CD4-positive, alpha-beta memory T cell (primary cell): Measurements from ENCODE around the gene MYO1D. TPM values are rescaled to one million over a fixed set of nuclear protein-coding genes. Genes with fewer than 3 reads are reported as not detected.
"Not testable (repeated sequence)": the region's sequence is repeated elsewhere in the genome, so short reads cannot be mapped to it uniquely, and the experiment has no call there.

Experiments
- CTCF ChIA-PET: fragments of 350-600 bp; sonication (Branson Sonifier 250); formaldehyde crosslinking; loops from one replicate; lab custom pipeline; 2021; ENCODE audit warnings: inconsistent platforms; ENCODE audit not compliant: partially characterized antibody; lab: Charles Lee
- POLR2A ChIA-PET: fragments of 350-600 bp; sonication (Branson Sonifier 250); formaldehyde crosslinking; loops from one replicate; lab custom pipeline; 2021; ENCODE audit not compliant: partially characterized antibody; lab: Charles Lee
- DNase-seq, 5 donors: peaks; one replicate each; pipeline versions ENCODE4 v3.0.0 to v3.0.0-alpha.2; 2020 to 2022; ENCODE audit warnings: mixed read lengths in 1 of 5
- H3K27ac ChIP-seq: one replicate; pipeline ENCODE4 v1.7.0; 2013; ENCODE audit warnings: low read depth, low read length
- H3K27me3 ChIP-seq: 2 replicates; pipeline ENCODE4 v1.7.0; 2013; ENCODE audit warnings: mild to moderate bottlenecking, low read length, moderate library complexity; ENCODE audit not compliant: insufficient read depth
- H3K36me3 ChIP-seq: 2 replicates; pipeline ENCODE4 v1.7.0; 2013; ENCODE audit warnings: mild to moderate bottlenecking, low read length, moderate library complexity; ENCODE audit not compliant: insufficient read depth
- H3K4me1 ChIP-seq: 2 replicates; pipeline ENCODE4 v1.7.0; 2013; ENCODE audit warnings: mild to moderate bottlenecking, low read length, moderate library complexity; ENCODE audit not compliant: insufficient read depth
- H3K4me3 ChIP-seq, 2 donors: one replicate each; pipeline ENCODE4 v1.7.0; 2013; ENCODE audit warnings: low read length in 2 of 2, mild to moderate bottlenecking in 1 of 2
- H3K9me3 ChIP-seq, 2 donors: one replicate each; pipeline ENCODE4 v1.7.0; 2013; ENCODE audit warnings: low read length in 2 of 2, control low read depth in 1 of 2; ENCODE audit not compliant: control insufficient read depth in 1 of 2
- H3K27ac Mint-ChIP-seq, 7 donors: one replicate each; pipeline ENCODE4 v1.8.0; 2020 to 2021; ENCODE audit warnings: mixed read lengths in 7 of 7, mild to moderate bottlenecking in 6 of 7, inconsistent platforms in 3 of 7, moderate library complexity in 3 of 7
- H3K27me3 Mint-ChIP-seq, 2 donors: one replicate each; pipeline ENCODE4 v1.8.0; 2020 to 2021; ENCODE audit warnings: mixed read lengths in 2 of 2
- H3K36me3 Mint-ChIP-seq, 2 donors: one replicate each; pipeline ENCODE4 v1.8.0; 2020 to 2021; ENCODE audit warnings: mixed read lengths in 2 of 2, inconsistent platforms in 1 of 2, mild to moderate bottlenecking in 1 of 2
- H3K4me1 Mint-ChIP-seq, 4 donors: one replicate each; pipeline ENCODE4 v1.8.0; 2020 to 2021; ENCODE audit warnings: mixed read lengths in 4 of 4, mild to moderate bottlenecking in 1 of 4
- H3K4me3 Mint-ChIP-seq, 8 donors: one replicate each; pipeline ENCODE4 v1.8.0; 2020 to 2021; ENCODE audit warnings: mixed read lengths in 8 of 8, mild to moderate bottlenecking in 7 of 8, moderate library complexity in 6 of 8, inconsistent platforms in 3 of 8
- H3K9me3 Mint-ChIP-seq, 8 donors: one replicate each; pipeline ENCODE4 v1.8.0; 2020 to 2021; ENCODE audit warnings: mixed read lengths in 8 of 8, mild to moderate bottlenecking in 5 of 8, inconsistent platforms in 3 of 8, moderate library complexity in 1 of 8
- intact Hi-C: fragments of 100-400 bp; cut with micrococcal nuclease; formaldehyde crosslinking; loops from one replicate; pipeline ENCODE4 v1.15.1; 2023
- polyA plus RNA-seq, 2 donors: library from polyadenylated mRNA; unstranded; fragments of 300-500 nt; fragmentation: Illumina TruSeq; gene quantifications; one replicate each; pipeline ENCODE4 v1.2.3, GENCODE V29; 2021
- total RNA-seq, 2 experiments: library from RNA; stranded (reverse); gene quantifications; one replicate each; pipeline ENCODE4 v1.2.3, GENCODE V29; 2021

The MYO1D gene
- total and polyA plus RNA-seq, 4 experiments from 2014 or later, result 2.0 to 12.7 (median 10.5) TPM

- peaks cover 49% of the 10 kb centered on the region for H3K4me1 ChIP-seq
- not testable (repeated sequence) for H3K9me3 ChIP-seq, H3K27me3 ChIP-seq, H3K36me3 ChIP-seq, DNase-seq, H3K9me3 Mint-ChIP-seq, H3K36me3 Mint-ChIP-seq, H3K27ac ChIP-seq, H3K27me3 Mint-ChIP-seq
- Mint-ChIP-seq H3K4me1 (peaks cover 40 to 62% (median 51%) of the 10 kb centered on the region in 4 donors), H3K4me3 (peak overlapping the region in 3 of 8 donors; percentile 73 to 79 (median 78)), H3K27ac (peak overlapping the region in 1 of 7 donors; percentile 82)
- ChIA-PET CTCF (interaction anchor here (1.0 to 5.9 kb wide), 11 partner anchors 9 to 135 kb away, joined by 3 to 52 read pairs (median 5); partner anchors contain the start of genes CDK5R1 and PSMD11), POLR2A (interaction anchor here (0.7 to 4.6 kb wide), 9 partner anchors 9 to 382 kb away, joined by 3 to 59 read pairs (median 5); partner anchors contain the start of genes CDK5R1, PSMD11 and RHOT1)
- H3K4me3 ChIP-seq, result peak overlapping the region in 1 of 2 donors; percentile 4
- intact Hi-C loops, result loop anchor here (1.0 to 2.0 kb wide), 3 partner anchors 20 to 84 kb away; no protein-coding TSS in a partner anchor
Measured at GRCh38 chr17:32524553-32524880, 352.4 kb downstream of the MYO1D start.

GRCh38 chr17:32523827-32524552 lies 352.9 kb downstream of the MYO1D start:
- Histone ChIP-seq H3K27me3 (no peaks in the 10 kb centered on the region), H3K4me1 (peaks cover 48% of the 10 kb centered on the region), H3K36me3 (no peaks in the 10 kb centered on the region), H3K9me3 (no peaks in the 10 kb centered on the region), H3K4me3 (peak overlapping the region in 1 of 2 donors; percentile 4), H3K27ac (no peak overlapping the region)
- Mint-ChIP-seq H3K4me3 (peak overlapping the region in 7 of 8 donors; percentile 54 to 84 (median 77)), H3K36me3 (no peaks in the 10 kb centered on the region), H3K27me3 (no peaks in the 10 kb centered on the region), H3K9me3 (no peaks in the 10 kb centered on the region), H3K4me1 (peaks cover 39 to 59% (median 50%) of the 10 kb centered on the region in 4 donors), H3K27ac (peak overlapping the region in 6 of 7 donors; percentile 6 to 82 (median 50))
- intact Hi-C loops, result loop anchor here (1.0 to 2.0 kb wide), 3 partner anchors 21 to 85 kb away; no protein-coding TSS in a partner anchor
- POLR2A ChIA-PET, result interaction anchor here (0.7 to 4.6 kb wide), 9 partner anchors 10 to 382 kb away, joined by 3 to 59 read pairs (median 5); partner anchors contain the start of genes CDK5R1, PSMD11 and RHOT1
- CTCF ChIA-PET, result interaction anchor here (0.6 to 5.9 kb wide), 14 partner anchors 10 to 135 kb away, joined by 3 to 52 read pairs (median 4); partner anchors contain the start of genes CDK5R1 and PSMD11
- DNase-seq, result peak in 4 of 5 donors; percentile 32 to 46 (median 42)

- H3K27ac ChIP-seq, result no peak overlapping the region
- ChIA-PET POLR2A (interaction anchor here (1.0 to 4.6 kb wide), 5 partner anchors 20 to 79 kb away, joined by 3 to 59 read pairs (median 8); partner anchors contain the start of genes CDK5R1 and PSMD11), CTCF (interaction anchor here (0.6 to 5.9 kb wide), 11 partner anchors 10 to 136 kb away, joined by 3 to 52 read pairs (median 5); partner anchors contain the start of genes CDK5R1 and PSMD11)
- H3K36me3 ChIP-seq, result no peaks in the 10 kb centered on the region
- Mint-ChIP-seq H3K27ac (peak overlapping the region in 6 of 7 donors; percentile 53 to 82 (median 74)), H3K27me3 (no peaks in the 10 kb centered on the region), H3K36me3 (no peaks in the 10 kb centered on the region), H3K9me3 (no peaks in the 10 kb centered on the region), H3K4me1 (peaks cover 38 to 59% (median 49%) of the 10 kb centered on the region in 4 donors), H3K4me3 (peak overlapping the region in 7 of 8 donors; percentile 36 to 84 (median 77))
- peak in 3 of 5 donors; percentile 11 to 47 (median 16) for DNase-seq
- H3K9me3 ChIP-seq, result no peaks in the 10 kb centered on the region
- no peaks in the 10 kb centered on the region for H3K27me3 ChIP-seq
- peak overlapping the region in 1 of 2 donors; percentile 4 for H3K4me3 ChIP-seq
- intact Hi-C loops, result no loop called here
- peaks cover 48% of the 10 kb centered on the region for H3K4me1 ChIP-seq
Measured at GRCh38 chr17:32523017-32523680, 353.8 kb downstream of the MYO1D start.

- Mint-ChIP-seq H3K36me3 (no peaks in the 10 kb centered on the region), H3K27ac (peak overlapping the region; percentile 90 to 98 (median 95)), H3K4me1 (peaks cover 52 to 78% (median 64%) of the 10 kb centered on the region in 4 donors), H3K9me3 (no peaks in the 10 kb centered on the region), H3K4me3 (peak overlapping the region; percentile 36 to 96 (median 88)), H3K27me3 (no peaks in the 10 kb centered on the region)
- no peak for DNase-seq
- Histone ChIP-seq H3K27ac (peak overlapping the region; percentile 48), H3K27me3 (no peaks in the 10 kb centered on the region), H3K4me3 (peak overlapping the region in 1 of 2 donors; percentile 33), H3K9me3 (no peaks in the 10 kb centered on the region), H3K36me3 (no peaks in the 10 kb centered on the region), H3K4me1 (peaks cover 68% of the 10 kb centered on the region)
- POLR2A ChIA-PET, result interaction anchor here (2.8 to 5.5 kb wide), 3 partner anchors 17 to 35 kb away, joined by 19 to 91 read pairs (median 40); partner anchors contain the start of gene CDK5R1
- intact Hi-C loops, result no loop called here
- CTCF ChIA-PET, result no interaction called here
Measured at GRCh38 chr17:32520737-32521404, 356.1 kb downstream of the MYO1D start.

GRCh38 chr17:32520104-32520701 lies 356.7 kb downstream of the MYO1D start:
- intact Hi-C loops, result no loop called here
- H3K4me3 Mint-ChIP-seq, result peak overlapping the region; percentile 78 to 96 (median 88)
- peak overlapping the region; percentile 48 for H3K27ac ChIP-seq

More at GRCh38 chr17:32520104-32520701, 356.7 kb downstream of the MYO1D start:
- Histone ChIP-seq H3K9me3 (no peaks in the 10 kb centered on the region), H3K36me3 (no peaks in the 10 kb centered on the region), H3K4me1 (peaks cover 73% of the 10 kb centered on the region), H3K27me3 (no peaks in the 10 kb centered on the region), H3K4me3 (peak overlapping the region in 1 of 2 donors; percentile 33)
- ChIA-PET POLR2A (interaction anchor here (1.0 to 5.5 kb wide), 6 partner anchors 11 to 76 kb away, joined by 4 to 91 read pairs (median 12); partner anchors contain the start of gene CDK5R1), CTCF (interaction anchor here (0.6 to 3.7 kb wide), 4 partner anchors 35 to 76 kb away, joined by 3 to 14 read pairs (median 4); no protein-coding TSS in a partner anchor)
- peak overlapping the region; percentile 90 to 98 (median 95) for H3K27ac Mint-ChIP-seq
- H3K36me3 Mint-ChIP-seq, result no peaks in the 10 kb centered on the region
- peak; percentile 46 to 84 (median 52) for DNase-seq
- no peaks in the 10 kb centered on the region for H3K27me3 Mint-ChIP-seq
- peaks cover 54 to 83% (median 69%) of the 10 kb centered on the region in 4 donors for H3K4me1 Mint-ChIP-seq
- H3K9me3 Mint-ChIP-seq, result no peaks in the 10 kb centered on the region
